ENCODE measurements around the gene HBA2.
"Not testable (repeated sequence)": the region's sequence is repeated elsewhere in the genome, so short reads cannot be mapped to it uniquely, and the experiment has no call there.

DNA sequence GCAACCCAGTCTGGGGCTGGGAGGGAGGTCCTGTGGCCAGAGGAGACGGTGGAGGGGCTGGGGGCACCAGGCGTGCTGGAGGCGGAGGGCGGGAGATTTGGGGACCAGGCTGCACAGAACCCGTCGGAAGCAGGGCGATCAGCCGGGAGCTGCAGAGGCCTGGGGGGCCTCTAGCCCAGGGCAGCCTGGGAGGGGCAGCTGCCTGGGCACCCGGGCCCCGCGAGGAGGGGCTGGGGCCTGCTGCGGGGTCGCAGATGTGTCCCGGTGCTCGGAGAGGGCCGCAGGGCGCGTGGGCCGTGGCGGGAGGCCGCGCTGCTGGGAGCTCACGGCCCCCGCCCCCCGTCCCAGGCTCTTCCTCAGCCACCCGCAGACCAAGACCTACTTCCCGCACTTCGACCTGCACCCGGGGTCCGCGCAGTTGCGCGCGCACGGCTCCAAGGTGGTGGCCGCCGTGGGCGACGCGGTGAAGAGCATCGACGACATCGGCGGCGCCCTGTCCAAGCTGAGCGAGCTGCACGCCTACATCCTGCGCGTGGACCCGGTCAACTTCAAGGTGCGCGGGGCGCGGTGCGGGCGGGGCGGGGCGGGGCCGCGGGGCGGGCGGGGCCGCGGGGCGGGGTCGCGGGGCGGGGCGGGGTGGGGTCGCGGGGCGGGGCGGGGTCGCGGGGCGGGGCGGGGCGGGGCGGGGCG, 8.4 kb upstream of the HBA2 start:
- not testable (repeated sequence) for TF ChIP-seq POLR2A, POLR2AphosphoS5, EP300 (IDR thresholded peaks at IDR 0.05)
- TF ChIP-seq, protein P1, sequence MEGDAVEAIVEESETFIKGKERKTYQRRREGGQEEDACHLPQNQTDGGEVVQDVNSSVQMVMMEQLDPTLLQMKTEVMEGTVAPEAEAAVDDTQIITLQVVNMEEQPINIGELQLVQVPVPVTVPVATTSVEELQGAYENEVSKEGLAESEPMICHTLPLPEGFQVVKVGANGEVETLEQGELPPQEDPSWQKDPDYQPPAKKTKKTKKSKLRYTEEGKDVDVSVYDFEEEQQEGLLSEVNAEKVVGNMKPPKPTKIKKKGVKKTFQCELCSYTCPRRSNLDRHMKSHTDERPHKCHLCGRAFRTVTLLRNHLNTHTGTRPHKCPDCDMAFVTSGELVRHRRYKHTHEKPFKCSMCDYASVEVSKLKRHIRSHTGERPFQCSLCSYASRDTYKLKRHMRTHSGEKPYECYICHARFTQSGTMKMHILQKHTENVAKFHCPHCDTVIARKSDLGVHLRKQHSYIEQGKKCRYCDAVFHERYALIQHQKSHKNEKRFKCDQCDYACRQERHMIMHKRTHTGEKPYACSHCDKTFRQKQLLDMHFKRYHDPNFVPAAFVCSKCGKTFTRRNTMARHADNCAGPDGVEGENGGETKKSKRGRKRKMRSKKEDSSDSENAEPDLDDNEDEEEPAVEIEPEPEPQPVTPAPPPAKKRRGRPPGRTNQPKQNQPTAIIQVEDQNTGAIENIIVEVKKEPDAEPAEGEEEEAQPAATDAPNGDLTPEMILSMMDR (IDR thresholded peaks at IDR 0.05): not testable (repeated sequence)

Data from upper lobe of left lung (tissue), 4 donors.